Panc1 (cell line): ENCODE data around the gene PPARD. TPM values are rescaled to one million over a fixed set of nuclear protein-coding genes. Genes with fewer than 3 reads are reported as not detected.

Experiments
- ATAC-seq: fragments of 200-7000 bp; cut with Tn5 transposase; 2 replicates; pipeline ENCODE4 v1.9.1; 2020; ENCODE audit warnings: mild to moderate bottlenecking, moderate library complexity
- BruUV-seq: library from RNA; stranded (reverse); fragments of 400-500 nt; replicated peaks from 2 replicates; lab custom pipeline; 2021; lab: Mats Ljungman, UMichigan
- CTCF ChIA-PET: fragments of 300-600 bp; sonication (Branson Sonifier 250); formaldehyde crosslinking; loops from one replicate; lab custom pipeline; 2022; ENCODE audit warnings: antibody characterized with exemption; lab: Charles Lee
- POLR2A ChIA-PET: fragments of 300-600 bp; sonication (Branson Sonifier 250); formaldehyde crosslinking; loops from one replicate; lab custom pipeline; 2022; ENCODE audit warnings: antibody characterized with exemption; lab: Charles Lee
- DNase-seq: peaks from one replicate; pipeline ENCODE4 v3.0.0-alpha.2; 2010; ENCODE audit warnings: low read depth, low spot score
- H3K27ac ChIP-seq: 2 replicates; pipeline ENCODE4 v1.5.1; 2011; ENCODE audit warnings: mild to moderate bottlenecking, low read length, inconsistent platforms
- H3K27me3 ChIP-seq: fragments of 200-500 bp; sonication (Bioruptor generic); 2 replicates; pipeline ENCODE4 v1.6.0; 2014; ENCODE audit warnings: low read length, inconsistent platforms; ENCODE audit not compliant: control insufficient read depth, insufficient read depth
- H3K36me3 ChIP-seq: fragments of 200-500 bp; sonication (Bioruptor generic); 2 replicates; pipeline ENCODE4 v1.5.1; 2014; ENCODE audit warnings: inconsistent platforms, mild to moderate bottlenecking, low read length, moderate library complexity; ENCODE audit not compliant: control insufficient read depth, insufficient read depth
- H3K4me1 ChIP-seq: 2 replicates; pipeline ENCODE4 v1.5.1; 2011; ENCODE audit warnings: inconsistent platforms, mild to moderate bottlenecking, low read length, moderate library complexity; ENCODE audit not compliant: control insufficient read depth, insufficient read depth
- H3K4me3 ChIP-seq, 2 experiments: 2 replicates each; pipeline ENCODE4 v1.5.1; 2011 to 2012; ENCODE audit warnings: low read depth in 2 of 2, low read length in 2 of 2, mild to moderate bottlenecking in 2 of 2, inconsistent platforms in 1 of 2, moderate library complexity in 1 of 2
- H3K9me3 ChIP-seq: fragments of 200-500 bp; sonication (Bioruptor generic); 2 replicates; pipeline ENCODE4 v1.5.1; 2014; ENCODE audit warnings: low read depth, mild to moderate bottlenecking, inconsistent platforms, low read length, moderate library complexity; ENCODE audit not compliant: control insufficient read depth, insufficient read depth
- POLR2AphosphoS5 ChIP-seq: IDR thresholded peaks from 2 replicates; pipeline ENCODE4 v1.6.1; 2012; ENCODE audit warnings: mild to moderate bottlenecking, low read depth, low read length, moderate library complexity
- SIN3A ChIP-seq: IDR thresholded peaks from 2 replicates; pipeline ENCODE4 v1.6.1; 2012; ENCODE audit warnings: low read depth, mild to moderate bottlenecking, low read length, moderate library complexity, borderline replicate concordance; ENCODE audit not compliant: insufficient read depth
- TCF7L2 ChIP-seq: IDR thresholded peaks from 2 replicates; pipeline ENCODE4 v1.6.1; 2011; ENCODE audit warnings: mild to moderate bottlenecking, low read depth, low read length, inconsistent platforms
- in situ Hi-C: cut with HindIII; loops from 2 replicates; pipeline ENCODE4 v1.10.0; 2016; ENCODE audit warnings: low sequenced_read_pairs, low pct_unique_long_range_greater_than_20kb
- intact Hi-C: fragments of 100-400 bp; cut with micrococcal nuclease; formaldehyde crosslinking; loops from one replicate; pipeline ENCODE4 v1.10.0; 2022; ENCODE audit not compliant: unreplicated experiment
- total RNA-seq: library from RNA; stranded (reverse); gene quantifications from one replicate; pipeline ENCODE4 v1.2.1, GENCODE V29; 2021; ENCODE audit not compliant: unreplicated experiment
- TF ChIP-seq, protein P1 (sequence below), 2 experiments: IDR thresholded peaks; 2 replicates each; pipeline ENCODE4 v1.6.1; 2011 to 2012; ENCODE audit warnings: low read depth in 2 of 2, control low read depth in 1 of 2, low read length in 1 of 2, mild to moderate bottlenecking in 1 of 2, moderate library complexity in 1 of 2; ENCODE audit not compliant: insufficient read depth in 1 of 2
- TF ChIP-seq, protein P2 (sequence below): fragments of 450-650 bp; IDR thresholded peaks from 2 replicates; pipeline ENCODE4 v1.5.1; 2017; ENCODE audit warnings: mild to moderate bottlenecking

Gene PPARD
- total RNA-seq, 1 experiment from 2014 or later = 14.4 TPM

DNA sequence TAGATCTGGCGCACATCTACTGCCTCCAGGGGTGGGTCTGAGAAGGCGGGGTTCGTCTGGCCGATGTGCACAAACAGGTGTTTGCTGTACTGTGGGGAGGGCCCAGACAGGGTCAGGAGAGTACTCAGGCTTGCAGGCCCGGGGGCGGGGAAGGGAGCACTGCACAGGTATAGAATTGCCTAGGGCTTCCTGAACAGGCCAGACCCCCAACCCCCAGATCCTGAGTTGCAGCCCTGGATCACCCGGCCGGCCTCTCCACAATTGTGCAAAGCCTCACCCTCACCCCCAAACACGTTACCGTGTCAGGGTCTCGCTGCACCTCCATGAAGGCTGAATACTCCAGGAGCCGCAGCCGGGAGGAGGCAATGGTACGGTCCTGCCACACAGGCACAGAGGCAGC lies 133.6 kb downstream of the PPARD start:
- TF ChIP-seq, protein P1, sequence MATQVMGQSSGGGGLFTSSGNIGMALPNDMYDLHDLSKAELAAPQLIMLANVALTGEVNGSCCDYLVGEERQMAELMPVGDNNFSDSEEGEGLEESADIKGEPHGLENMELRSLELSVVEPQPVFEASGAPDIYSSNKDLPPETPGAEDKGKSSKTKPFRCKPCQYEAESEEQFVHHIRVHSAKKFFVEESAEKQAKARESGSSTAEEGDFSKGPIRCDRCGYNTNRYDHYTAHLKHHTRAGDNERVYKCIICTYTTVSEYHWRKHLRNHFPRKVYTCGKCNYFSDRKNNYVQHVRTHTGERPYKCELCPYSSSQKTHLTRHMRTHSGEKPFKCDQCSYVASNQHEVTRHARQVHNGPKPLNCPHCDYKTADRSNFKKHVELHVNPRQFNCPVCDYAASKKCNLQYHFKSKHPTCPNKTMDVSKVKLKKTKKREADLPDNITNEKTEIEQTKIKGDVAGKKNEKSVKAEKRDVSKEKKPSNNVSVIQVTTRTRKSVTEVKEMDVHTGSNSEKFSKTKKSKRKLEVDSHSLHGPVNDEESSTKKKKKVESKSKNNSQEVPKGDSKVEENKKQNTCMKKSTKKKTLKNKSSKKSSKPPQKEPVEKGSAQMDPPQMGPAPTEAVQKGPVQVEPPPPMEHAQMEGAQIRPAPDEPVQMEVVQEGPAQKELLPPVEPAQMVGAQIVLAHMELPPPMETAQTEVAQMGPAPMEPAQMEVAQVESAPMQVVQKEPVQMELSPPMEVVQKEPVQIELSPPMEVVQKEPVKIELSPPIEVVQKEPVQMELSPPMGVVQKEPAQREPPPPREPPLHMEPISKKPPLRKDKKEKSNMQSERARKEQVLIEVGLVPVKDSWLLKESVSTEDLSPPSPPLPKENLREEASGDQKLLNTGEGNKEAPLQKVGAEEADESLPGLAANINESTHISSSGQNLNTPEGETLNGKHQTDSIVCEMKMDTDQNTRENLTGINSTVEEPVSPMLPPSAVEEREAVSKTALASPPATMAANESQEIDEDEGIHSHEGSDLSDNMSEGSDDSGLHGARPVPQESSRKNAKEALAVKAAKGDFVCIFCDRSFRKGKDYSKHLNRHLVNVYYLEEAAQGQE (IDR thresholded peaks at IDR 0.05; ENCODE audit: insufficient read depth in 1 of 2, low read depth in 2 of 2, low read length in 1 of 2) = no peak
- TF ChIP-seq, protein P2, sequence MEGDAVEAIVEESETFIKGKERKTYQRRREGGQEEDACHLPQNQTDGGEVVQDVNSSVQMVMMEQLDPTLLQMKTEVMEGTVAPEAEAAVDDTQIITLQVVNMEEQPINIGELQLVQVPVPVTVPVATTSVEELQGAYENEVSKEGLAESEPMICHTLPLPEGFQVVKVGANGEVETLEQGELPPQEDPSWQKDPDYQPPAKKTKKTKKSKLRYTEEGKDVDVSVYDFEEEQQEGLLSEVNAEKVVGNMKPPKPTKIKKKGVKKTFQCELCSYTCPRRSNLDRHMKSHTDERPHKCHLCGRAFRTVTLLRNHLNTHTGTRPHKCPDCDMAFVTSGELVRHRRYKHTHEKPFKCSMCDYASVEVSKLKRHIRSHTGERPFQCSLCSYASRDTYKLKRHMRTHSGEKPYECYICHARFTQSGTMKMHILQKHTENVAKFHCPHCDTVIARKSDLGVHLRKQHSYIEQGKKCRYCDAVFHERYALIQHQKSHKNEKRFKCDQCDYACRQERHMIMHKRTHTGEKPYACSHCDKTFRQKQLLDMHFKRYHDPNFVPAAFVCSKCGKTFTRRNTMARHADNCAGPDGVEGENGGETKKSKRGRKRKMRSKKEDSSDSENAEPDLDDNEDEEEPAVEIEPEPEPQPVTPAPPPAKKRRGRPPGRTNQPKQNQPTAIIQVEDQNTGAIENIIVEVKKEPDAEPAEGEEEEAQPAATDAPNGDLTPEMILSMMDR = no peak
- TF ChIP-seq SIN3A = no peak
- TF ChIP-seq POLR2AphosphoS5 = no peak
- no peak for TF ChIP-seq TCF7L2
- ChIA-PET POLR2A (no interaction called here), CTCF (no interaction called here)
- intact Hi-C loops (no loop called here), in situ Hi-C loops (no loop called here)
- no peak overlapping the region for H3K27ac ChIP-seq
- H3K4me1 ChIP-seq = peaks cover 26% of the 10 kb centered on the region
- BruUV-seq = no TSS peak
- ATAC-seq (no peak), DNase-seq (no peak)
- H3K9me3 ChIP-seq = no peaks in the 10 kb centered on the region
- H3K36me3 ChIP-seq = peaks cover 8% of the 10 kb centered on the region; the same call in 1 of the 2 replicates
- no peak overlapping the region for H3K4me3 ChIP-seq
- no peaks in the 10 kb centered on the region for H3K27me3 ChIP-seq

DNA sequence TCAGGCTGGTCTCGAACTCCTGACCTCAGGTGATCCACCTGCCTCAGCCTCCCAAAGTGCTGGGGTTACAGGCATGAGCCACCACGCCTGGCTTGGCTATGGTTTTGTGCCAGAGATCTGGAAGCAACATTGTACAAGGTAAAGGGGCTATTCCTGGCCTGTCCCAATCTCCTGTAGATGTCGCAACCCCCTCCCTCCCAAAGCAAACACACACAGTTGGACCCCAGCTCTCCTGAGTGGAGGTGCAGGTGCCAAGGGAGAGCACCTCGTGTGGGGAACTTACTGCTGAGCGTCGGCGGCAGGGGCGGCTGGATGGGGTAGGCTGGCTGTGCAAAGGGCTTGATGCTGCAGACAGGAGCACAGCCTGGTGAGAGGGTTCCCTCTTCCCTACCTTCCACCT lies 134.7 kb downstream of the PPARD start:
- peaks cover 15% of the 10 kb centered on the region for H3K4me1 ChIP-seq
- H3K27ac ChIP-seq = no peak overlapping the region
- H3K4me3 ChIP-seq = no peak overlapping the region
- ATAC-seq = no peak
- ChIA-PET POLR2A (no interaction called here), CTCF (interaction anchor here (0.6 kb wide), 1 partner anchor 136 kb away, joined by 8 read pairs; no protein-coding TSS in a partner anchor)
- DNase-seq = no peak
- no peak for TF ChIP-seq SIN3A
- no peak for TF ChIP-seq POLR2AphosphoS5
- TF ChIP-seq TCF7L2 = no peak
- TF ChIP-seq, protein P2 = no peak
- TF ChIP-seq, protein P1 (IDR thresholded peaks at IDR 0.05; ENCODE audit: insufficient read depth in 1 of 2, low read depth in 2 of 2, low read length in 1 of 2) = no peak
- intact Hi-C loops (no loop called here), in situ Hi-C loops (no loop called here)
- BruUV-seq = no TSS peak
- H3K27me3 ChIP-seq = no peaks in the 10 kb centered on the region
- H3K9me3 ChIP-seq = no peaks in the 10 kb centered on the region
- H3K36me3 ChIP-seq = peaks cover 5% of the 10 kb centered on the region; the same call in 1 of the 2 replicates
